ENCODE results near the gene PPP1R9A.

Gene PPP1R9A

DNA sequence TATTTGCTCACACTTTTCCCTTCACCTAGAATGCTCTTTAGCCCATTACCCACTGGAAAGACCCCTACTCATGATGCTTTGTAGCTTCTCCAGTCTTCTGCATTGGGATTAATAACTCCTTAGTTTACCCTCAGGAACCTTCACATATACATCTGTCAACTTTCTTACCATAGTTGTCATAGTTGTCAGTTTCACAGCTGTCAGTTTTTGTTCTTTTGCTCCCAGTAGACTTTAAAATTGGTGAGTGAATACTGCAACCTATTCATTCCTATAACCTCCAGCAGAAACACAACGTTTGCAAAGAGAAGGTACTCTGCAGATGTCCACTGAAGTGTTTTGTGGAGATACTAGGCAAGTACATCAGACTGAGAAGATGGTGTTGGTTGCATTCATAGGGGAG lies 414.3 kb downstream of the PPP1R9A start:
- H3K27me3 ChIP-seq (ENCODE audit: insufficient read depth, low read length): peaks cover 13% of the 10 kb centered on the region
- no peaks in the 10 kb centered on the region for H3K9me3 ChIP-seq (ENCODE audit: insufficient read depth, low read depth, low read length)
- 0 out of 2 replicates have a peak, but pooled peaks cover 3% of the 10 kb centered on the region for H3K4me1 ChIP-seq (ENCODE audit: insufficient read depth, low read length)
- WGBS: 94% methylated on average over 1 of the region's 1 CpG
- H3K27ac ChIP-seq (ENCODE audit: low read depth, low read length): no peak overlapping the region
- no peak overlapping the region for H3K4me3 ChIP-seq (ENCODE audit: low read length)
- no peaks in the 10 kb centered on the region for H3K36me3 ChIP-seq (ENCODE audit: insufficient read depth, low read length)
- H3K9ac ChIP-seq (ENCODE audit: low read depth, low read length): no peak overlapping the region

GRCh38 chr7:95322396-95322795 lies 415.0 kb downstream of the PPP1R9A start:
- Histone ChIP-seq H3K36me3 (ENCODE audit: insufficient read depth, low read length) (no peaks in the 10 kb centered on the region), H3K9ac (ENCODE audit: low read depth, low read length) (no peak overlapping the region), H3K27ac (ENCODE audit: low read depth, low read length) (no peak overlapping the region), H3K4me3 (ENCODE audit: low read length) (no peak overlapping the region), H3K9me3 (ENCODE audit: insufficient read depth, low read depth, low read length) (no peaks in the 10 kb centered on the region), H3K4me1 (ENCODE audit: insufficient read depth, low read length) (0 out of 2 replicates have a peak, but pooled peaks cover 3% of the 10 kb centered on the region), H3K27me3 (ENCODE audit: insufficient read depth, low read length) (peaks cover 13% of the 10 kb centered on the region)
- WGBS: 95% methylated on average over 7 of the region's 8 CpGs

GRCh38 chr7:95322854-95323253 lies 415.5 kb downstream of the PPP1R9A start:
- Histone ChIP-seq H3K4me1 (ENCODE audit: insufficient read depth, low read length) (0 out of 2 replicates have a peak, but pooled peaks cover 3% of the 10 kb centered on the region), H3K27ac (ENCODE audit: low read depth, low read length) (no peak overlapping the region), H3K9ac (ENCODE audit: low read depth, low read length) (no peak overlapping the region), H3K4me3 (ENCODE audit: low read length) (no peak overlapping the region), H3K9me3 (ENCODE audit: insufficient read depth, low read depth, low read length) (no peaks in the 10 kb centered on the region), H3K36me3 (ENCODE audit: insufficient read depth, low read length) (no peaks in the 10 kb centered on the region), H3K27me3 (ENCODE audit: insufficient read depth, low read length) (peaks cover 13% of the 10 kb centered on the region)
- WGBS: 81% methylated on average over 2 of the region's 2 CpGs

DNA sequence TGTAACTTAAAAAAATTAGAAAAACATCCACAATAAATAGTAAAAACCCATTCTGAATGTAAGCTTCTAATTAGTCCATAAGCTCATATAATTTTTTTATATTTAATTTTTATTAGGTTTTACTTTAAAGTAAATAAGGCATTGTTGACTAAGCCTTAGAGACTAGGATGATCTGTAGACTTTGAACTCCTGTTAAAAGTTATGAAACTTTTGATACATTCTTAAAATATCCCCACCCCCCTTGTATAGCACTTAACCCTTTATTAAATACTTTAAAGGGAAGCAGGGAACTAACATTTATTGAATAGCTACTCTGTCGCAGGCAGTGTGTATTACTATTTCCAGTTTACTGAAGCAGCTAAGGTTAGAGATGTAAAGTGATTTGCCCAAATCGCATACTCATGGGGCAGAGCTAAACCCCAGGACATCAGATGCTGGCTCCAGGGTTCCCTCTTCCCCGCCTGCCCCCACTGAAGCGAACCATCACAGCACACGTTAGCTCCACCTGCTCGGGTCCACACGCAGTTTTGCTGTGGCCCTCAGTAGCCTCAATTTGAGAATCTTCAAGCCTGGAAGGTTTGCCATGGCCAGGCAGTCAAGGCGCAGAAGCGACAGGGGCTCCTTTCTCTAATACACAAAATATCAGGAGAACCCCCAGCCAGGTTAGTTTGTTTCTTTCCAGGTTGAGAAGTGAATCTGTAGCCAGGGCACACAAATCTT lies 416.2 kb downstream of the PPP1R9A start:
- Histone ChIP-seq H3K36me3 (ENCODE audit: insufficient read depth, low read length) (no peaks in the 10 kb centered on the region), H3K4me1 (ENCODE audit: insufficient read depth, low read length) (0 out of 2 replicates have a peak, but pooled peaks cover 3% of the 10 kb centered on the region), H3K27me3 (ENCODE audit: insufficient read depth, low read length) (peaks cover 13% of the 10 kb centered on the region), H3K27ac (ENCODE audit: low read depth, low read length) (no peak overlapping the region), H3K4me3 (ENCODE audit: low read length) (no peak overlapping the region; the same call in 1 of the 2 replicates), H3K9me3 (ENCODE audit: insufficient read depth, low read depth, low read length) (no peaks in the 10 kb centered on the region), H3K9ac (ENCODE audit: low read depth, low read length) (no peak overlapping the region)
- WGBS: 92% methylated on average over 9 of the region's 9 CpGs

GRCh38 chr7:95324431-95324830 lies 417.0 kb downstream of the PPP1R9A start, which contains the start of gene PON1:
Gene PON1, minus strand, starts transcription at chr7:95324532. Its CDS starts 57 bp downstream, at chr7:95324475.
- no peaks in the 10 kb centered on the region for H3K36me3 ChIP-seq (ENCODE audit: insufficient read depth, low read length)
- H3K4me1 ChIP-seq (ENCODE audit: insufficient read depth, low read length): 0 out of 2 replicates have a peak, but pooled peaks cover 3% of the 10 kb centered on the region
- H3K27me3 ChIP-seq (ENCODE audit: insufficient read depth, low read length): peaks cover 13% of the 10 kb centered on the region
- no peak within 1 kb of the TSS for H3K27ac ChIP-seq (ENCODE audit: low read depth, low read length)
- 80% methylated on average over 20 of the region's 20 CpGs for WGBS
- H3K4me3 ChIP-seq (ENCODE audit: low read length): peak within 1 kb of the TSS; percentile 41
- H3K9me3 ChIP-seq (ENCODE audit: insufficient read depth, low read depth, low read length): no peaks in the 10 kb centered on the region
- no peak within 1 kb of the TSS for H3K9ac ChIP-seq (ENCODE audit: low read depth, low read length)

GRCh38 chr7:95327356-95327755 lies 420.0 kb downstream of the PPP1R9A start:
- Histone ChIP-seq H3K4me3 (ENCODE audit: low read length) (no peak overlapping the region), H3K9ac (ENCODE audit: low read depth, low read length) (no peak overlapping the region), H3K27me3 (ENCODE audit: insufficient read depth, low read length) (peaks cover 13% of the 10 kb centered on the region), H3K9me3 (ENCODE audit: insufficient read depth, low read depth, low read length) (no peaks in the 10 kb centered on the region), H3K27ac (ENCODE audit: low read depth, low read length) (no peak overlapping the region), H3K36me3 (ENCODE audit: insufficient read depth, low read length) (no peaks in the 10 kb centered on the region), H3K4me1 (ENCODE audit: insufficient read depth, low read length) (0 out of 2 replicates have a peak, but pooled peaks cover 3% of the 10 kb centered on the region)
- WGBS: 89% methylated on average over 3 of the region's 3 CpGs

GRCh38 chr7:95330204-95330960 lies 423.0 kb downstream of the PPP1R9A start:
- no peak overlapping the region for H3K9ac ChIP-seq (ENCODE audit: low read depth, low read length)
- no peaks in the 10 kb centered on the region for H3K27me3 ChIP-seq (ENCODE audit: insufficient read depth, low read length)
- no peaks in the 10 kb centered on the region for H3K4me1 ChIP-seq (ENCODE audit: insufficient read depth, low read length)
- no peaks in the 10 kb centered on the region for H3K36me3 ChIP-seq (ENCODE audit: insufficient read depth, low read length)
- 90% methylated on average over 2 of the region's 4 CpGs for WGBS
- H3K4me3 ChIP-seq (ENCODE audit: low read length): no peak overlapping the region
- H3K9me3 ChIP-seq (ENCODE audit: insufficient read depth, low read depth, low read length): no peaks in the 10 kb centered on the region
- no peak overlapping the region for H3K27ac ChIP-seq (ENCODE audit: low read depth, low read length)

DNA sequence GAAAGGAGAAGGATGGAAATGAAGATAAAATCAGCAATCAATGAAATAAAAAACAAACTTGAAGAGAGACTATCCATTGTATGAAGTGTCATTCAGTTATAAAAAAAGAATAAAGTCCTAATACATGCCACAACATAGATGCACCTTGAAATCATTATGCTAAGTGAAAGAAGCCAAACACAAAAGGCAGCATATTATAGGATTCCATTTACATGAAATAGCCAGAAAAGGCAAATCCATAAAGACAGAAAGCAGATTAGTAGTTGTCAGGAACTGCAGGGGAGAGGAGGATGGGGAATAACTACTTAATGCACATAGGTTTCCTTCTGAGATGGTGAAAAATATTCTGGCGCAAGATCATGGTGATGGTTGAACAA lies 423.6 kb downstream of the PPP1R9A start:
- Histone ChIP-seq H3K9ac (ENCODE audit: low read depth, low read length) (no peak overlapping the region), H3K27ac (ENCODE audit: low read depth, low read length) (no peak overlapping the region), H3K9me3 (ENCODE audit: insufficient read depth, low read depth, low read length) (no peaks in the 10 kb centered on the region), H3K27me3 (ENCODE audit: insufficient read depth, low read length) (no peaks in the 10 kb centered on the region), H3K4me1 (ENCODE audit: insufficient read depth, low read length) (no peaks in the 10 kb centered on the region), H3K36me3 (ENCODE audit: insufficient read depth, low read length) (no peaks in the 10 kb centered on the region), H3K4me3 (ENCODE audit: low read length) (no peak overlapping the region)
- 95% methylated on average over 1 of the region's 1 CpG for WGBS

DNA sequence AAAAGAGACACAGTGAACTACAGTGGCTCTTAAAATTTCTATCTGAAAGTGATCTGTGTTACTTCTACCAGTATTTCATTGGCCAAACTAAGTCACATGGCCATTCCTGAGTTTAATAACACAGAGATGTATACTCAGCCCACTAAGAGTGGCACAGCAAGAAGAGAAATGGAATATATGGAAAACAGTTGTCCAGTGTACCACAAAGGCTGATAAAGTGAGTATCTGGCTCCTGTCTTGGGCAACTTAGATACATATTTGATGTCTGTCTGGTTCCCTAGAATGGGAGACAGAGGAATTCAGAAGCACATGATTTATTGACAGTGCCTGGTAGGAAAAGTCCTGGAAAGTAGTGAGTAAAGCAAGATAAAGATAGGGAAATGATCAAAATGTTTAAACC lies 427.1 kb downstream of the PPP1R9A start:
- Histone ChIP-seq H3K4me1 (ENCODE audit: insufficient read depth, low read length) (no peaks in the 10 kb centered on the region), H3K9me3 (ENCODE audit: insufficient read depth, low read depth, low read length) (no peaks in the 10 kb centered on the region), H3K9ac (ENCODE audit: low read depth, low read length) (no peak overlapping the region), H3K27me3 (ENCODE audit: insufficient read depth, low read length) (no peaks in the 10 kb centered on the region), H3K4me3 (ENCODE audit: low read length) (no peak overlapping the region), H3K36me3 (ENCODE audit: insufficient read depth, low read length) (no peaks in the 10 kb centered on the region), H3K27ac (ENCODE audit: low read depth, low read length) (no peak overlapping the region)

GRCh38 chr7:95335093-95335492 lies 427.7 kb downstream of the PPP1R9A start:
- Histone ChIP-seq H3K36me3 (ENCODE audit: insufficient read depth, low read length) (no peaks in the 10 kb centered on the region), H3K27me3 (ENCODE audit: insufficient read depth, low read length) (no peaks in the 10 kb centered on the region), H3K27ac (ENCODE audit: low read depth, low read length) (no peak overlapping the region), H3K4me1 (ENCODE audit: insufficient read depth, low read length) (no peaks in the 10 kb centered on the region), H3K4me3 (ENCODE audit: low read length) (no peak overlapping the region), H3K9ac (ENCODE audit: low read depth, low read length) (no peak overlapping the region), H3K9me3 (ENCODE audit: insufficient read depth, low read depth, low read length) (no peaks in the 10 kb centered on the region)

DNA sequence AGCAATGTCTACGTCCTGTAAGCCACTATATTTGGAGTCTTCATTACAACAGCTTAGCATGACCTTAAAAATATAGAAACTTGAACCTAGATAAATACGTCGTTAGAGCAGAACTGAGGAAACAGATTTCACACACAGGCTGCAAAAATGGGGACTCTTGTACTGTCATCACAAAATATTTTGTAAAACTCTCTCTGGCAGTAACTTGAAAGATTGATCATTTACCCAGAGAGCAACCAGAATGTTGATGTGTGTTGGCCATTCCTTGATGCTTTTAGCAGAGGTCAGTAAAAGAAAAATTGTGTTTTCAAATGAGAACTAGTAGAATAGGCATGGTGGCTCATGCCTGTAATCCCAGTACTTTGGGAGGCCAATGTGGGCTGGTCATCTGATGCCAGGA lies 431.4 kb downstream of the PPP1R9A start:
- Histone ChIP-seq H3K4me3 (ENCODE audit: low read length) (no peak overlapping the region), H3K27ac (ENCODE audit: low read depth, low read length) (no peak overlapping the region)
- WGBS: 97% methylated on average over 3 of the region's 3 CpGs

More for the DNA sequence above, 431.4 kb downstream of the PPP1R9A start:
- no peaks in the 10 kb centered on the region for H3K36me3 ChIP-seq (ENCODE audit: insufficient read depth, low read length)
- peaks cover 12% of the 10 kb centered on the region for H3K4me1 ChIP-seq (ENCODE audit: insufficient read depth, low read length)
- H3K27me3 ChIP-seq (ENCODE audit: insufficient read depth, low read length): no peaks in the 10 kb centered on the region
- H3K9ac ChIP-seq (ENCODE audit: low read depth, low read length): no peak overlapping the region
- H3K9me3 ChIP-seq (ENCODE audit: insufficient read depth, low read depth, low read length): no peaks in the 10 kb centered on the region

Measured in HUES64 (cell line).